Measurements from ENCODE around the gene ENTPD1. TPM values are rescaled to one million over a fixed set of nuclear protein-coding genes. Genes with fewer than 3 reads are reported as not detected.
A peak's percentile ranks its signal among the peaks of the same experiment; 100 is the strongest.

The ENTPD1 gene
- total and polyA plus RNA-seq, 10 of the 15 experiments (the other 5 are each of a cell fraction or from before 2014, with no cell fraction given), result 110 to 413 (median 161) TPM

DNA sequence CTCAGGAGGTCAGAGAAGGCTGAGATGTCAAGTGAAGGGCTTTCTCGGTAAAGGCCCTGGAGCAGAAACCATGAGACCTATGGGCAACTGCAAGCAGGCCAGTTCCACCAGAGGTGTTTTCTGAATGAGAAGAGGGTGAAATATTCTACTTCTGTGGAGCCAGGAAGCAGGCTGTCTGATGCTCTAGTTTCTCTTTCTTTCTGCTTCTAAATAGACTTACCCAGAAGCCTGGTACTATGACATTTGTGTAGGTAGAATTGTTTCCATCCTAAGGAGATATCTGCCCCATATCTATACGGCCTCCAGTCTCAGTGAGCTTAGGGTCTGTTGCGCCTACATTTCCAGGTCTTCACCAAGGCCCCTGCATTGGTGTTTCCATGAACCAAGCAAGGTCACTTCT is 78.4 kb downstream of the ENTPD1 start:
- BruUV-seq (replicated peaks), result no TSS peak
- FAIRE-seq, result no peak
- TF ChIP-seq SPI1 (IDR thresholded peaks at IDR 0.05; ENCODE audit: borderline replicate concordance, insufficient read depth, low read depth, low read length), result 0 out of 2 replicates have a peak, but pooled peaks have one; percentile 10
- 0 out of 2 replicates have a peak, but pooled peaks have one; percentile 13 for TF ChIP-seq NFIC (IDR thresholded peaks at IDR 0.05; ENCODE audit: low read depth, low read length)
- TF ChIP-seq GATAD2B (conservative IDR thresholded peaks at IDR 0.05; ENCODE audit: low read depth), result no peak
- TF ChIP-seq POLR2AphosphoS5 (IDR thresholded peaks at IDR 0.05; ENCODE audit: low read length), result peak; percentile 50
- 0 out of 2 replicates have a peak, but pooled peaks have one; percentile 8 for TF ChIP-seq CREM (IDR thresholded peaks at IDR 0.05; ENCODE audit: low read depth)
- in situ Hi-C loops (cut with MboI) (loop anchor here (5.0 to 10.0 kb wide), 2 partner anchors 42 to 70 kb away; no protein-coding TSS in a partner anchor), intact Hi-C loops (cut with micrococcal nuclease; ENCODE audit: unreplicated experiment) (loop anchor here (5.0 kb wide), 1 partner anchor 537 kb away; no protein-coding TSS in a partner anchor)
- no peaks in the 10 kb centered on the region for H3K27me3 ChIP-seq (replicated peaks in 1 of 2; ENCODE audit: control insufficient read depth in 2 of 2, insufficient read depth in 2 of 2, low read length in 1 of 2)
- ChIA-PET SMC1A (ENCODE audit: uncharacterized antibody, unreplicated experiment) (interaction anchor here (1.2 to 25.1 kb wide), 7 partner anchors 6 to 140 kb away, joined by 3 to 795 read pairs (median 88); partner anchors contain the start of genes ENTPD1 and TCTN3), POLR2A (interaction anchor here (14.1 to 18.0 kb wide), 3 partner anchors 15 to 76 kb away, joined by 176 to 451 read pairs (median 313); partner anchors contain the start of gene ENTPD1), CTCF (interaction anchor here (0.9 to 13.6 kb wide), 5 partner anchors 31 to 141 kb away, joined by 4 to 187 read pairs (median 13); partner anchors contain the start of genes ENTPD1 and TCTN3), RAD21 (ENCODE audit: unreplicated experiment) (interaction anchor here (4.6 to 17.3 kb wide), 6 partner anchors 7 to 140 kb away, joined by 48 to 374 read pairs (median 164); partner anchors contain the start of genes ENTPD1 and TCTN3)
- peak overlapping the region; percentile 35; the same call in 1 of the 2 replicates for H3K4me2 ChIP-seq (ENCODE audit: control insufficient read depth, insufficient read depth)
- H3K9me3 ChIP-seq (replicated peaks; ENCODE audit: control insufficient read depth, insufficient read depth, low read length), result peaks cover 4% of the 10 kb centered on the region; the same call in 2 of the 3 replicates
- H3K36me3 ChIP-seq (ENCODE audit: control insufficient read depth in 2 of 2, insufficient read depth in 2 of 2, low read length in 1 of 2), result peaks cover 0 to 15% of the 10 kb centered on the region in 2 experiments; a peak in 3 of 4 replicates
- H2AFZ ChIP-seq (ENCODE audit: control insufficient read depth, low read depth, low read length), result no peak overlapping the region
- WGBS (ENCODE audit: insufficient coverage, insufficient replicate concordance, low lambda C conversion rate, missing lambda C conversion rate), result 57% methylated on average over 3 of the region's 3 CpGs
- H3K4me3 ChIP-seq, result no peak overlapping the region
- peak overlapping the region; percentile 43 for H3K9ac ChIP-seq (ENCODE audit: control insufficient read depth, insufficient read depth, low read length)
- peak overlapping the region; percentile 98 for H3K27ac ChIP-seq (ENCODE audit: control insufficient read depth, insufficient read depth)
- ATAC-seq, result no peak
- H4K20me1 ChIP-seq (ENCODE audit: control insufficient read depth, insufficient read depth), result no peaks in the 10 kb centered on the region
- peaks cover 80% of the 10 kb centered on the region for H3K79me2 ChIP-seq (ENCODE audit: control insufficient read depth, insufficient read depth, low read length)
- no peak for DNase-seq (ENCODE audit: low read depth, low spot score)
- peaks cover 87% of the 10 kb centered on the region for H3K4me1 ChIP-seq (ENCODE audit: control insufficient read depth, insufficient read depth, low read length)
